CD4-positive, alpha-beta T cell treated with Interleukin-1 beta for 1 hour (primary cell): ENCODE data around the gene BTNL8.
A peak's percentile ranks its signal among the peaks of the same experiment; 100 is the strongest.

Source experiments
- DNase-seq, 2 donors: peaks; one replicate each; pipeline ENCODE4 v3.0.0-alpha.2; 2020 to 2022

Gene BTNL8

DNA sequence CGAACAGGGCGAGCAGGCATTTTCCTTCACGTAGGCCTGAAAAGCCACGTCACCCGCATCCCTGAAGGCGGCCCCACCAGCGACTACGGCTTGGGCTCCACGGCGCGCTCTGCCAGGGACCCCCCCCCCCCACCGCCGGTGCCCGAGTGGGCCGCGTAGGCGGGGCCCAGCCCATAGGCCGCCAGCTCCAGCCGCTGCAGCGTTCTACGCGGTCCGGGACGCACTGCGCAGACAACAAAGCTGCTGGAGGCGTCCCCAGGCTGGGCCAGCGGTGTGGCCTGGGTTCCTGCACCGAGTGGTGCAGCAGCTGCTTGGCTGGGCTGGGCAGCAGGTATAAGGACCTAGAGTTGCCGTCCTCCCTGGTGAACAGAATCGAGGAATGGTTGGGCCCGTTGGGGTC is 71.4 kb downstream of the BTNL8 start:
- DNase-seq = no peak

- no peak for DNase-seq
Measured at GRCh38 chr5:180970875-180971274, 71.9 kb downstream of the BTNL8 start.

GRCh38 chr5:180974612-180975315 is 75.8 kb downstream of the BTNL8 start:
- DNase-seq = no peak

- DNase-seq = peak in 1 of 2 donors; percentile 61
Measured at GRCh38 chr5:180975338-180975737, 76.4 kb downstream of the BTNL8 start.

GRCh38 chr5:180976518-180976917 is 77.6 kb downstream of the BTNL8 start:
- DNase-seq = no peak

GRCh38 chr5:180977852-180978251 is 78.9 kb downstream of the BTNL8 start:
- DNase-seq = no peak

- no peak for DNase-seq
Measured at GRCh38 chr5:180982008-180982741, 83.2 kb downstream of the BTNL8 start.

- DNase-seq = no peak
Measured at GRCh38 chr5:180988016-180988415, 89.1 kb downstream of the BTNL8 start.

DNA sequence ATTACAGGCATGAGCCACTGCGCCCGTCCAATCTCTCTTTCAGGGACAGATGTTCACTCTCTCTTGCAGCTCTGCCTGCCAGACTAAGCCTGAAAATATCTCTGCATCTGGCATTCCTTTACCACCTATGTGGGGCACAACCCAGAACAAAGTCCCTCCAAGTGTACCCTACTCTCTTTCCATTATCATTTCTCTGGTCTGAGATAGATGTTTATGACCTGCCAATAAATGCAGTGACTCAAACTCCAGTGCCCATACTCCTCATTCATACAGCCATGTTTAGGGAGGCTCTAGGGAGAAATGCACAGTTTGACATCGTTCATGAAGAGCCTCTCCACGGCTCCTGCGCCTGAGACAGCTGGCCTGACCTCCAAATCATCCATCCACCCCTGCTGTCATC is 89.6 kb downstream of the BTNL8 start, which contains the start of gene BTNL3:
Gene BTNL3, plus strand, starts transcription at position 255 of the 400 bp plus-strand sequence. CDS start 183 bp downstream, outside the sequence.
- no peak for DNase-seq

DNA sequence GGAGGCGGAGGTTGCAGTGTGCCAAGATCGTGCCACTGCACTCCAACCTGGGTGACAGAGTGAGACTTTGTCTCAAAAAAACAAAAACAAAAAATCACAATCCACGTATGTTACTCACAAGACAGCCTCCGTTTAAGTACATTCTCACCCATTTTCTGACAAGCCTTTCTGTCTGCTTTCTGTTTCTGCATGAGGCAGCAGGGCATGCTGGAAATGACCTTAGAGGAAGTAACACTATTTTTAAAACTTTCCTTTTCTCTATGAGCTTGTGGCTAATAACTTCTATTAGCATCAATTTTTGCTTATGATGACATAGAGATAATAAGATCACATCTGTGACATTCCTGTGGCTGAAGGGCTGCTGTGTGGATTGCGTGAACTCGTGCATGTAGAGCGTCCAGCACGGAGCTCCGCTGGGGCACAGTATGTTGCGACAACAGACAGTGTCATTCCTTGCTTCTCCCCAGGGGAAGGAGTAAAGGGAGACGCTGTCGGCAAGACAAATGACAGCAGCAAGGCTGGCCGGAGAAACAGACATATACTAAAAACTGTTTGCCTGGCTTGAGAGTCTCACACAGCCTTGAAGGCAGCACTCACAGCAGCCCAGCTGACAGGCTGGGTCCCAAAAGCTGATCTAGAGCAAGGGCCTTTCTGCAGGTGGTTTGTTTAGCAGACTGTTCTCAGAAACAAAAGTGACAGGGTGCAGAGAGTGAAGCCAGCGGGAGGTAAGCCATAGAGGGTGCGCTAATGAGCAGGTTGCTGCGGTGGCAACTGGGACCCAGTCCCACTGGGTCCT is 91.3 kb downstream of the BTNL8 start:
- no peak for DNase-seq

DNA sequence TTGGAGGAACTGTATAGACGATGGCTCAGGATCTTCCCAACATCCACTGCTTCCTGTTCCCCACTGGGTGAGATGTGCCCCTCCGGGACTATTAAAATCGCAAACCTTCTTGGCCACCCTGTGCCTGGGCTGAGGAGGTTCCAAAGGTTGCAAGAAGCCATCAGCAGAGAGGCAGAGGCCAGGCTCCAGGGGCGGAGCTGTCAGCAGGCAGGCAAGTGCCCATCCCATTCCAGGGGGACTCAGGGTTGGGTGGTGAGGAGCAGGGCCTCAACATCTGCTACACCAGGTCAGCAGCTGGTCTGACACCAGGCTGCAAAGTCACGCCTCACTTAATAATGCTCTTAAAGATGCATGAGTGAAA is 91.9 kb downstream of the BTNL8 start:
- no peak for DNase-seq
